Epithelial cell of proximal tubule (primary cell): ENCODE data around the gene TMEM30B. TPM values are rescaled to one million over a fixed set of nuclear protein-coding genes. Genes with fewer than 3 reads are reported as not detected.

Experiments
- DNase-seq: peaks from one replicate; pipeline ENCODE4 v3.0.0-alpha.2; 2011; ENCODE audit warnings: low read depth
- H3K4me3 ChIP-seq: 2 replicates; pipeline ENCODE4 v1.5.1; 2011; ENCODE audit warnings: low read depth, mild to moderate bottlenecking, low read length
- CTCF ChIP-seq: conservative IDR thresholded peaks from 2 replicates; pipeline ENCODE4 v1.5.1; 2012; ENCODE audit warnings: low read depth, mild to moderate bottlenecking, low read length
- total RNA-seq: library from RNA; depleted of rRNA; stranded (reverse); fragments of >200 nt; gene quantifications from 2 replicates; pipeline ENCODE4 v1.2.3, GENCODE V29; 2015

TMEM30B gene, protein sequence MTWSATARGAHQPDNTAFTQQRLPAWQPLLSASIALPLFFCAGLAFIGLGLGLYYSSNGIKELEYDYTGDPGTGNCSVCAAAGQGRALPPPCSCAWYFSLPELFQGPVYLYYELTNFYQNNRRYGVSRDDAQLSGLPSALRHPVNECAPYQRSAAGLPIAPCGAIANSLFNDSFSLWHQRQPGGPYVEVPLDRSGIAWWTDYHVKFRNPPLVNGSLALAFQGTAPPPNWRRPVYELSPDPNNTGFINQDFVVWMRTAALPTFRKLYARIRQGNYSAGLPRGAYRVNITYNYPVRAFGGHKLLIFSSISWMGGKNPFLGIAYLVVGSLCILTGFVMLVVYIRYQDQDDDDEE
- total RNA-seq = 3.1 and 4.8 TPM in 2 replicates

DNA sequence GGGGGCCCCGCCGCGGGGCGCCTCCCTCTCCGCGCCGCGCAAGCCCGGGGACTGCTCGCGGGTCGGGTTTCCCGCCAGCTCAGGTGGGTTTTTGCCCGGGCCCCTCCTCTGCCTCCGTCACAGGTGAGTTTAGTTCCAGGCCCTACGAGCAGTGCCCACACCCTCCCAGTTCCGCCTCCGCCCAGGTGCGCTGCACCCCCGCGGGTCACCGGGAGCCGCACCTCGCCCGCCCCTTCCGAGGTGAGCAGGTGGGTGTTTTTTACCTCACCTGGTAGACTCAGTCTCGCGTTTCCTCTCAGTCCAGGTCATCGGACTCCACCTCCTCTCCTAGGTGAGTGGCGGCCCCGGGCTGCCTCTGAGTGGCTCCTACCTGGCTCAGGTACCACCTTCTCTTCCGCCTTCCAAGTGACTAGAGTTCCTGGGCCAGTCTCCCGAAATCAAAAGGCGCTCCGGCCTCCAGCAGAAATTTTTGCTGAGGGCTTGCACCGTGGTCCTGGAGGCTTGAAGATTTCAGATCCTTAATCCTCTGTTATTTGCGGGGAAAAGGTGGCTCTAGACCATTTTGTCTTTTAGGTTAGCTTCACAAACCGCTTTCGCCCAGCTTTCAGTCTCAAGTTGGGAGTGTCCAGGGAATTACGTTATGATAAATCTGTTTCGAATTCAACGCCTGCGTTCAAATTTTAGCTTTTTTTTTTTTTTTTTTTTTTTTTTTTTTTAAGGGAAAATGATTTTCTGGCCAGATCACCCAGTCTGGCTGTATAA, at the start of gene TMEM30B:
TSS of gene TMEM30B (minus strand) at position 153 of the 762 bp plus-strand sequence. CDS start 191 bp downstream, outside the sequence.
- H3K4me3 ChIP-seq = peak within 1 kb of the TSS; percentile 49
- DNase-seq = no peak
- no peak for TF ChIP-seq CTCF

DNA sequence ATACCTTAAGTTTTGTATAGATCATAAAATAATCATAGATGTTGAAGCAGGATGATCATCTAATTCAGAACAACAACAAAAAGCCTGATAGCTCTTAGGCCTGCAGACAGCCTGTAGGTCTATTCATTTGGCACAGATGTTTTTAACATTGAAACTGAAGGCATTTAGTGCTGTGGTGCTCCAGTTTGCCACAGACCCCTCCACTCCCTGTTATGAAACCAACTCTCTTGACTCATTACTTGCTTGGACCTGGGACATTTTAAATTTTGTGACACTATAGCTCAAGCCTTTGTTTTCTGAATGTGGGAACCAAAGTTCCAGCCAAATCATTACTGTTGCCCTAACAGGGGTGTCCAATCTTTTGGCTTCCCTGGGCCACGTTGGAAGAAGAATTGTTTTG, 49.4 kb upstream of the TMEM30B start:
- DNase-seq = no peak
- TF ChIP-seq CTCF = no peak
- H3K4me3 ChIP-seq = no peak overlapping the region

- H3K4me3 ChIP-seq = no peak overlapping the region
- no peak for DNase-seq
- no peak for TF ChIP-seq CTCF
Measured at GRCh38 chr14:61329478-61330051, 48.4 kb upstream of the TMEM30B start.

- DNase-seq = no peak
- H3K4me3 ChIP-seq = no peak overlapping the region
- no peak for TF ChIP-seq CTCF
Measured at GRCh38 chr14:61328626-61329262, 47.6 kb upstream of the TMEM30B start.

- TF ChIP-seq CTCF = no peak
- no peak for DNase-seq
Measured at GRCh38 chr14:61326847-61327246, 45.7 kb upstream of the TMEM30B start.

GRCh38 chr14:61326146-61326545, 45.0 kb upstream of the TMEM30B start:
- no peak for DNase-seq
- H3K4me3 ChIP-seq = no peak overlapping the region
- TF ChIP-seq CTCF = no peak

More at GRCh38 chr14:61326847-61327246, 45.7 kb upstream of the TMEM30B start:
- H3K4me3 ChIP-seq = no peak overlapping the region
